HCT116 (cell line): ENCODE measurements around the gene PREB. TPM values are rescaled to one million over a fixed set of nuclear protein-coding genes. Genes with fewer than 3 reads are reported as not detected.

Experiments
- ATAC-seq: fragments of 200-7000 bp; cut with Tn5 transposase; 2 replicates; pipeline ENCODE4 v1.9.1; 2020; ENCODE audit warnings: mild to moderate bottlenecking, moderate library complexity
- BruUV-seq: library from RNA; stranded (reverse); fragments of 400-500 nt; replicated peaks from 2 replicates; lab custom pipeline; 2021; lab: Mats Ljungman, UMichigan
- CTCF ChIA-PET: fragments of 300-600 bp; sonication (Branson Sonifier 250); formaldehyde crosslinking; loops from one replicate; lab custom pipeline; 2021; ENCODE audit warnings: antibody characterized with exemption; lab: Charles Lee
- POLR2A ChIA-PET: fragments of 300-600, 350-600 bp; sonication (Branson Sonifier 250); formaldehyde crosslinking; loops from one replicate; lab custom pipeline; 2021; ENCODE audit warnings: antibody characterized with exemption; lab: Charles Lee
- RAD21 ChIA-PET, 2 experiments: fragments of 300-600 bp; sonication (Branson Sonifier 250); formaldehyde crosslinking; loops; one replicate each; lab custom pipeline; 2023; ENCODE audit warnings: low total read pairs in 2 of 2; ENCODE audit not compliant: uncharacterized antibody in 2 of 2, unreplicated experiment in 2 of 2, low non-redundant PET in 1 of 2; lab: Charles Lee
- DNase-seq: peaks from one replicate; pipeline ENCODE4 v3.0.0-alpha.2; 2010; ENCODE audit warnings: low read depth, low spot score
- H2AFZ ChIP-seq: fragments of 200-600 bp; shearing (Covaris generic), sonication (generic); 2 replicates; pipeline ENCODE4 v1.6.1; 2017; ENCODE audit warnings: low read depth, mixed run types, mixed read lengths, antibody characterized with exemption, low read length; ENCODE audit not compliant: poor library complexity, severe bottlenecking
- H3K27ac ChIP-seq: 2 replicates; pipeline ENCODE4 v1.5.1; 2012; ENCODE audit warnings: low read depth, low read length
- H3K27me3 ChIP-seq: fragments of 200-600 bp; sonication (generic); 2 replicates; pipeline ENCODE4 v1.6.1; 2016; ENCODE audit warnings: mixed run types, low read length, mixed read lengths; ENCODE audit not compliant: insufficient read depth
- H3K36me3 ChIP-seq, 2 experiments: fragments of 200-500 bp in 1 of 2; fragments of 200-600 bp in 1 of 2; sonication (Bioruptor generic) in 1 of 2; sonication (generic) in 1 of 2; 2 replicates each; pipeline versions ENCODE4 v1.5.1 to v1.6.1; 2014 to 2016; ENCODE audit warnings: low read length in 2 of 2, inconsistent platforms in 1 of 2, mixed read lengths in 1 of 2, mixed run types in 1 of 2; ENCODE audit not compliant: insufficient read depth in 2 of 2, control insufficient read depth in 1 of 2
- H3K4me1 ChIP-seq, 2 experiments: fragments of 200-600 bp in 1 of 2; sonication (generic) in 1 of 2; 2 replicates each; pipeline versions ENCODE4 v1.5.1 to v1.6.1; 2012 to 2017; ENCODE audit warnings: low read length in 2 of 2, inconsistent platforms in 1 of 2, mild to moderate bottlenecking in 1 of 2, mixed read lengths in 1 of 2, mixed run types in 1 of 2, moderate library complexity in 1 of 2; ENCODE audit not compliant: insufficient read depth in 2 of 2, control insufficient read depth in 1 of 2
- H3K4me2 ChIP-seq: fragments of 200-600 bp; sonication (generic); 2 replicates; pipeline ENCODE4 v1.6.1; 2017; ENCODE audit warnings: mixed run types, low read length, mixed read lengths
- H3K4me3 ChIP-seq, 2 experiments: fragments of 200-600 bp in 1 of 2; sonication (generic) in 1 of 2; replicated peaks in 1 of 2; 2 replicates each; pipeline ENCODE4 v1.5.1; 2011 to 2016; ENCODE audit warnings: low read length in 2 of 2, control low read depth in 1 of 2, low read depth in 1 of 2, mild to moderate bottlenecking in 1 of 2, mixed read lengths in 1 of 2, mixed run types in 1 of 2
- H3K79me2 ChIP-seq: fragments of 200-600 bp; sonication (generic); 2 replicates; pipeline ENCODE4 v1.6.1; 2017; ENCODE audit warnings: mild to moderate bottlenecking, mixed run types, low read length, moderate library complexity, mixed read lengths; ENCODE audit not compliant: insufficient read depth
- H3K9ac ChIP-seq: fragments of 200-600 bp; sonication (generic); 2 replicates; pipeline ENCODE4 v1.6.1; 2016; ENCODE audit warnings: low read length, mixed read lengths
- H3K9me2 ChIP-seq: fragments of 200-600 bp; sonication (generic), shearing (Covaris generic); 2 replicates; pipeline ENCODE4 v1.6.1; 2017; ENCODE audit warnings: mixed run types, mild to moderate bottlenecking, moderate library complexity; ENCODE audit not compliant: insufficient read depth
- H3K9me3 ChIP-seq, 2 experiments: fragments of 200-500 bp in 1 of 2; fragments of 200-600 bp in 1 of 2; sonication (Bioruptor generic) in 1 of 2; sonication (generic) in 1 of 2; 2 replicates each; pipeline ENCODE4 v1.6.1; 2014 to 2017; ENCODE audit warnings: low read length in 2 of 2, mixed read lengths in 2 of 2, inconsistent platforms in 1 of 2, low read depth in 1 of 2, mild to moderate bottlenecking in 1 of 2, mixed run types in 1 of 2, moderate library complexity in 1 of 2; ENCODE audit not compliant: control insufficient read depth in 1 of 2, insufficient read depth in 1 of 2
- H4K20me1 ChIP-seq: fragments of 200-600 bp; sonication (generic), shearing (Covaris generic); 2 replicates; pipeline ENCODE4 v1.6.1; 2017; ENCODE audit warnings: mixed run types, mild to moderate bottlenecking, moderate library complexity; ENCODE audit not compliant: insufficient read depth
- CTCF ChIP-seq, 3 experiments: fragments of 200-600 bp in 1 of 3; sonication (generic) in 1 of 3; IDR thresholded peaks in 2 of 3; conservative IDR thresholded peaks in 1 of 3; 2 replicates each; pipeline ENCODE4 v1.5.1; 2012 to 2017; ENCODE audit warnings: low read depth in 2 of 3, low read length in 2 of 3, antibody characterized with exemption in 1 of 3, borderline replicate concordance in 1 of 3, control low read depth in 1 of 3, mild to moderate bottlenecking in 1 of 3, mixed read lengths in 1 of 3, mixed run types in 1 of 3, moderate library complexity in 1 of 3; ENCODE audit not compliant: insufficient read depth in 1 of 3
- ELF1 ChIP-seq: IDR thresholded peaks from 2 replicates; pipeline ENCODE4 v1.6.1; 2012; ENCODE audit warnings: low read depth, borderline replicate concordance
- EZH2phosphoT487 ChIP-seq: fragments of 200-600 bp; IDR thresholded peaks from 2 replicates; pipeline ENCODE4 v1.6.1; 2018; ENCODE audit warnings: antibody characterized with exemption, borderline replicate concordance
- POLR2A ChIP-seq: IDR thresholded peaks from 2 replicates; pipeline ENCODE4 v1.7.0; 2011; ENCODE audit warnings: borderline replicate concordance; ENCODE audit not compliant: insufficient read depth, insufficient read length; ENCODE audit errors: extremely low read depth
- RAD21 ChIP-seq: IDR thresholded peaks from 2 replicates; pipeline ENCODE4 v1.6.1; 2012; ENCODE audit warnings: low read depth, mild to moderate bottlenecking
- REST ChIP-seq: IDR thresholded peaks from 2 replicates; pipeline ENCODE4 v1.6.1; 2012; ENCODE audit warnings: low read depth
- TCF7L2 ChIP-seq: IDR thresholded peaks from 2 replicates; pipeline ENCODE4 v1.7.0; 2011; ENCODE audit warnings: borderline replicate concordance, inconsistent platforms; ENCODE audit not compliant: insufficient read depth, insufficient read length; ENCODE audit errors: extremely low read depth
- YY1 ChIP-seq: IDR thresholded peaks from 2 replicates; pipeline ENCODE4 v1.6.1; 2011; ENCODE audit warnings: low read length, low read depth, moderate library complexity, mild to moderate bottlenecking; ENCODE audit not compliant: insufficient replicate concordance; ENCODE audit errors: extremely low read depth
- ZFX ChIP-seq: fragments of 450-650 bp; IDR thresholded peaks from 2 replicates; pipeline ENCODE4 v1.6.1; 2017
- intact Hi-C: fragments of 100-400 bp; cut with micrococcal nuclease; formaldehyde crosslinking; loops from 2 replicates; pipeline ENCODE4 v1.10.0; 2022
- total RNA-seq: library from RNA; stranded (reverse); gene quantifications from one replicate; pipeline ENCODE4 v1.2.1, GENCODE V29; 2021; ENCODE audit not compliant: unreplicated experiment

The PREB gene
- total RNA-seq, 1 experiment from 2014 or later, result 54.2 TPM

GRCh38 chr2:27154488-27154887 is 20.1 kb upstream of the PREB start:
- TF ChIP-seq ZFX, result no peak
- TF ChIP-seq TCF7L2, result no peak
- no peak for TF ChIP-seq CTCF (IDR thresholded peaks at IDR 0.05 in 2 of 3, conservative IDR thresholded peaks at IDR 0.05 in 1 of 3; ENCODE audit: borderline replicate concordance in 1 of 3, insufficient read depth in 1 of 3, low read depth in 2 of 3, low read length in 2 of 3)
- no peak for TF ChIP-seq ELF1
- TF ChIP-seq POLR2A, result no peak
- TF ChIP-seq RAD21, result no peak
- TF ChIP-seq EZH2phosphoT487, result no peak
- no peak for TF ChIP-seq YY1
- TF ChIP-seq REST, result no peak
- no TSS peak for BruUV-seq
- ChIA-PET POLR2A (no interaction called here), CTCF (interaction anchor here (0.9 kb wide), 1 partner anchor 15 kb away, joined by 5 read pairs; no protein-coding TSS in a partner anchor), RAD21 (no interaction called here)
- peaks cover 0 to 17% of the 10 kb centered on the region in 2 experiments; a peak in 2 of 4 replicates for H3K4me1 ChIP-seq
- no peaks in the 10 kb centered on the region for H3K9me3 ChIP-seq
- DNase-seq (no peak), ATAC-seq (no peak)
- no peak overlapping the region for H3K4me3 ChIP-seq
- H3K27ac ChIP-seq, result no peak overlapping the region
- no peak overlapping the region for H3K4me2 ChIP-seq
- H3K79me2 ChIP-seq, result no peaks in the 10 kb centered on the region
- intact Hi-C loops, result no loop called here
- H3K27me3 ChIP-seq, result no peaks in the 10 kb centered on the region
- H3K9me2 ChIP-seq, result no peaks in the 10 kb centered on the region
- H3K9ac ChIP-seq, result no peak overlapping the region
- H3K36me3 ChIP-seq, result no peaks in the 10 kb centered on the region
- H2AFZ ChIP-seq, result no peak overlapping the region
- no peaks in the 10 kb centered on the region for H4K20me1 ChIP-seq
